GM19025 (cell line): ENCODE measurements around the gene MBD5.

ENCODE experiments used
- ATAC-seq: cut with Tn5 transposase; IDR thresholded peaks from one replicate; pipeline ENCODE4 v1.9.1; 2021; ENCODE audit warnings: mild to moderate bottlenecking, low read depth, moderate library complexity; ENCODE audit not compliant: unreplicated experiment

The MBD5 gene

DNA sequence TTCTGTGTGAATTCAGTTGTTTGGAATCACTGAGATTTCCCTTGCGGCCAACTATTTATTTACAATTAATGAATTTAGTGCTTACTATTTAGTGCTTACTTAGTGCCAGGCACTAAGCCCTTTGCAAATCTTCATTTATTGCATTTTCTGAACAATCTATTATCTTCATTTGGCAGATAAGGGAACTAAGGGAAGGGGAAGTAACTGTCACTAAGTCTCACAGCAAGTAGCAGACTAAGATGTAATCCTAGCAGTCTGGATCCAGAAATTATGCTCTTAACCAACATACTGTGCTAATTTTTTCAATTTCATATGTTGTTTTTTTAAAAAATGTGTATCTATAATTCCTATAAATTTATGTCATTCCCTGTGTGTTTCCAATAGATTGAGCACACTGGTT lies 409.2 kb downstream of the MBD5 start:
- no peak for ATAC-seq

GRCh38 chr2:148447877-148448276 lies 427.0 kb downstream of the MBD5 start:
- ATAC-seq, result no peak

GRCh38 chr2:148450531-148450930 lies 429.6 kb downstream of the MBD5 start:
- ATAC-seq, result no peak

- no peak for ATAC-seq
Measured at GRCh38 chr2:148451046-148451445, 430.2 kb downstream of the MBD5 start.

DNA sequence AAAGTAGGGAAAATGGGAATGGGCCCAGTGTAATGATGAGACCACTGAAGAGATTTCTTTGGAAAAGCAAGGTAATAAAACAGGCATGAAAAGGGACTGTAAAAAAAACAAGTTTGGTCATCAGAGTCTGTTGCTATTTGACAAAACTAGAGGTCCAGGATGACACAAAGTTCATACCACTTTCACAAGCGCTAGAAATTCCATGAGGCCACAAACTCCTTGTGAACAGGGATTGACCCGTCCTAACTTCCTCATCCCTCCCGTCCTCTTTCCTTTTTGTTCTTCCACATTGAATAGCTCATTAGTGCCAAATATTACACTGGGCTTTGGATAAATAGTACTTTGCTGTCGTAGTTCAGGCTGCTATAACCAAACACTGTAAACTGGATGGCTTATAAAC lies 434.9 kb downstream of the MBD5 start:
- ATAC-seq, result no peak

DNA sequence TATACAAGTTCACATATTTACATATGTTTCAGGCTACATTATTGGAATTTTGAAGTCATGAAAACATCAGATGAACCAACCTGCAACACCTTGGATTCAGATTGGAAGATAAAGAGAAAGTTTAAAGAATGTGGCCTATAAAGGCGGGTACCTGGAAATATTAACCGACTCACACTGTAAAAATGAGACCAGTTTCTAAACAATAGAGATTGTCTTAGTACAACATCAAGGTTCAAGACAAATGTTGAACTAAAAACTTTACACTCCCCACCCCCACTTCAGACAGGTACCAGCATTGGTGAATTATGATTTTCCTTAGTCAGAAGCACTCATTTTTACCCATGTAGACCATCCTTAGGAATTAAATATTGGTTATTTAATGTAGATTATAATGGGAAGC lies 437.3 kb downstream of the MBD5 start:
- ATAC-seq, result no peak

GRCh38 chr2:148459377-148459778 lies 438.5 kb downstream of the MBD5 start:
- ATAC-seq, result no peak

GRCh38 chr2:148461876-148462275 lies 441.0 kb downstream of the MBD5 start:
- no peak for ATAC-seq

DNA sequence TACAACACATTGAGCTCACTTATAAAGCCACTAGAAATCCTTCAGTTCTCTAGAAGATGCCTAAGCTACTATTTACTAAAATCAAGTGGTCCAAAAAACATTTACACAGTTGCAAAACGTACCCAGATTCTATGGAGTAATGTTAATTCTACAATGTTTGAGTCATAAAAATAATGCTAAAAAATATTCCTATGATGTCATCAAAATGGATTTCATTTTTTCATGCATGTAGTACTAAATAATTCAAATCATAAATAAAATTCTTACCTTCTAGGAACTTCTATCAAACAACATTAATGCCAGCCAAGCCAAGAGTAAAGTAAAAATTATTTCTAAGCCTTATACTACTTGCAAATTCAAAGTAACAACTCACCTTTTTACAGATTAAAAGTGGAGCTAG lies 454.7 kb downstream of the MBD5 start:
- no peak for ATAC-seq

- no peak for ATAC-seq
Measured at GRCh38 chr2:148479398-148479797, 458.5 kb downstream of the MBD5 start.

- ATAC-seq, result no peak
Measured at GRCh38 chr2:148483665-148484064, 462.8 kb downstream of the MBD5 start.

DNA sequence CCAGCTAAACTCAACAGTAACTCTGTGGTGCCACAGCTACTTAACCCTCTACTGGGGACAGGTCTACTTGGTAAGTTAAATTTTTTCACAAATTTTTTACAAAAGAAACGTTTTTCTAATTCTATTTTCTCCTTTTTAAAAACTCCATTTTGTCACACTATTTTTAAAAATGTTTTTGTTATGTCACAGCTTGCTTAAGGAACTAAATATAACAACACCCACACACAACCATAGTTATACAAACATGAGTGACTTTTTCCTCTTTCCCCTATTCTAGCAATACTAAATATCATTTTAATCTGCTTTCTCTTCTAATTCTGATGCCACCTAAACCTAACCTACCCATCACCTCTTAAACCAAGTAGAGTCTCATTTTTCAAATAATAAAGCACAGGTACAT lies 463.2 kb downstream of the MBD5 start:
- no peak for ATAC-seq

- ATAC-seq, result no peak
Measured at GRCh38 chr2:148486655-148487054, 465.8 kb downstream of the MBD5 start.

DNA sequence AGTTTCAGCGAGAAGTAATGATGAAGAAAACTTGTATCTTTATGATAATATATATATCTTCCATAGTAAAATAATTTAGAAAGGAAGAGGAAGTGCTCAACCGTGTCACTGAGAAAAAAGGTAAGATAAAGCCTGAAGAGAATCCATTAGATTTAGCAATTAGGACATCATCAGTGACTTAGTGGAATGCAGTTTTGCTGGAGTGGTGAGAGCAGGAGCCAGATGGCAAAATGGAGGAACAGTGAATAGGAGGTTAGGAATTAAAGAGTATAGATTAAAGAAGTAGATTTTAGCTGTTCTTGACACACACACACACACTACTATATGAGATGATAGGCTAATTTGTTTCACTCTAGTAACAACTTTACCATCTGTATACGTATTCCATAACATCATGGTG lies 466.5 kb downstream of the MBD5 start:
- ATAC-seq, result no peak

GRCh38 chr2:148490840-148491439 lies 470.0 kb downstream of the MBD5 start:
- no peak for ATAC-seq

DNA sequence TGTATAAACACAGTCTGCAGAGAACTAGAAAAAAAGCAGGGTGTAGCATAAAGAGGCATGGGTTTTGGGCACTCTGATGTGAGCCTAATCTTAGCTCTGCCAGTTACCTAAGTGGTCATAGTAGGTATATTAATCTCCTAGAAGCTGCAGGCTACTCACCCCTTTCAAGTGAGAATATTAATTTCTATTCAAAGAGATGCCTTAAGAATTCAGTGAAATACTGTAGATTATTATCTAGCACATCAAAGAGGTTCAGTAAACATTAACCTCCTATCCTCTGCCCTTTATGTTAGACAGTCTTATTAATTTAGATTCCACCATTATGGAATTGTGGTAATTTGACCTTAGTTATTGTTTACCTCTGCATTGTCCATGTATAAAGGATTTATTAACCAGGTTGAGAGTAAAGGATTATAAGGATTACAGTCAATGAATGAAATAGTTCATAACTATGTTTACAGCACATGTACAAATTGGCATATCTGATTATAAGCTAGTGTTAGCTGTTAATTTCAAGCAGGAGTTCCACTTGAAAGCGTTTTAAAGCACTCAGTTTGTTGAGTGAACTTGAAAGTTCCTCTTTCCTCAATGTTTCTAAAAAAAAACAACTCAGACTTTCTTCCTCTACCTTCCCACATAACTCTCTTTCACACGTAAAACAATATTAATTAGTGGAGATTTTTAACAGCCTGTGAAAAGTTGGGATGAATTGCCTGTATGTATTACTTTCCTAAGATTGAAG lies 473.1 kb downstream of the MBD5 start:
- ATAC-seq, result no peak

DNA sequence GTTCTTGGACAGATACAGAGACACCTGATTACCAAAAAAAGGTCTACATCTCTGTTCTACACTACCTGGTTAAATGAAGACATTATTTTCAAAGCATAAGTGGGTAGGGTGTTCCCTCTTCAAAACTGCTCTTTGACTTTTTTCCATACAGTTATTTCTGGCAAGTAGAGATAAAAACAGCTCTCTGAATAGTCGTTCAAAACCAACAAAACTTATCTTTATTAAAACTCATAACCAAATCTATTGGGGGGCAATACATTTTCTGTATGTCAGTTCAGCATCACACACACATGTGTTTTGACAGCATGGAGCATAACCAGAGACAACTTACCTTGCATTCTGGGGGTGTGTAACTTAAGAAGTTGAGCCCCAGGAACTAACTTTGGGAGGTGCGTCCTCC lies 474.7 kb downstream of the MBD5 start:
- ATAC-seq, result no peak

DNA sequence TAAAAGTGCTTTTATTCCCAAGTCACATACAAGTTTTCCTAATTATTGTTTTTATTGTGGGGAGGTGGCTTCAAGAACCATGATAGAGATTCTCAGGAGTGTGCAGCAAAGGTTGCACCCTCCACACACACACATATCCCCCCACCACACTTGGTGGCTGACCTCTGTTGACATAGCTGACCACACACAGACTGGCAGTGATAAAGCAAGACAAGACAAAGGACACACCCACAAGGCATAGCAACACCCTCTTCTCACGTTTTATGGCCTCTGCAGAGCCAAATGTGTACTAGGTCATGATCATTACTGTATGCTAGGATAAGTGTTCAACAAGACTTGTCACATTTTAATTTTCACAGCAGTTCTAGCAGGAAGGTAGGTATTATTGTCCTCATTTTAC lies 480.7 kb downstream of the MBD5 start:
- ATAC-seq, result no peak

DNA sequence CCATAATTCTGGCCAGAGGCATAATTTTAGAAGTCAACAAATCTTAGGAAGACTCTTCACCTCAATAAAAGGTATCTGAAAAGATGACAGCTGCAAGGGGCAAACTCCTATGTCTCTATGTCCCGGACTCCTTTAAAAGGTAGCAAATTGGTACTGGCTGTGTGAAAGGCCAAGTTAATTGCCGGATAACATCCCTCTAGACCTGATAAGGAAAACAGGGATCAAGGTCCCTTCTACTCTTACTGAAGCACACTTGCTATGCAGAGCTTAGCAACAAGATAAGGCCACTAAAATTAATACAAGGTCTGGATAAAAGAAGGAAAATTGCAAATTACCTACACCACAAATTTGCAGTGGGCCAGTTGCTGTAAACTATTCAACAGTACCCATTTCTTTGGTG lies 482.6 kb downstream of the MBD5 start:
- no peak for ATAC-seq

DNA sequence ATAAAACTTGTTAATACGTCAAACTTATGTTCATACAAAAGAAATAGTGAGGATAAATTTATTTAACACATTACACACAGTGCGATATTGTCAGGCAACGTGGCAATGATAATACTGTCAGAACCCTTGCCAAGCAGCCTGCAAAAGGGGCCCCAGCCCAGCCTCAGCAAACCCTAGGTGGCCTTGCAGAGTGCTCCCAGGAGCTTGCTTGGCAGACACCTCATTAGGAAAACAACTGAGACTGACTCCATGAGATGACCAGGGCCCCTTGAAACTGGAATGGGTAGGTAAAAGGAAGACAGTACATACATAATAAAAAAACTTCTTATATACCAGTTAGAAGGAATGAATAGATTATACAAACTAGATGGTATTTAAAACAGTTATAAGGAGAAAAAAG lies 487.1 kb downstream of the MBD5 start:
- ATAC-seq, result no peak

- no peak for ATAC-seq
Measured at GRCh38 chr2:148508878-148509287, 488.0 kb downstream of the MBD5 start.

- peak; percentile 100 for ATAC-seq
Measured at GRCh38 chr2:148509288-148509902, 488.5 kb downstream of the MBD5 start.
